HS-27A (cell line): Measurements from ENCODE around the gene ARHGEF10L.

ENCODE experiments used
- DNase-seq: peaks from one replicate; pipeline ENCODE4 v3.0.0-alpha.2; 2012; ENCODE audit warnings: low read depth, missing footprints

Gene ARHGEF10L

DNA sequence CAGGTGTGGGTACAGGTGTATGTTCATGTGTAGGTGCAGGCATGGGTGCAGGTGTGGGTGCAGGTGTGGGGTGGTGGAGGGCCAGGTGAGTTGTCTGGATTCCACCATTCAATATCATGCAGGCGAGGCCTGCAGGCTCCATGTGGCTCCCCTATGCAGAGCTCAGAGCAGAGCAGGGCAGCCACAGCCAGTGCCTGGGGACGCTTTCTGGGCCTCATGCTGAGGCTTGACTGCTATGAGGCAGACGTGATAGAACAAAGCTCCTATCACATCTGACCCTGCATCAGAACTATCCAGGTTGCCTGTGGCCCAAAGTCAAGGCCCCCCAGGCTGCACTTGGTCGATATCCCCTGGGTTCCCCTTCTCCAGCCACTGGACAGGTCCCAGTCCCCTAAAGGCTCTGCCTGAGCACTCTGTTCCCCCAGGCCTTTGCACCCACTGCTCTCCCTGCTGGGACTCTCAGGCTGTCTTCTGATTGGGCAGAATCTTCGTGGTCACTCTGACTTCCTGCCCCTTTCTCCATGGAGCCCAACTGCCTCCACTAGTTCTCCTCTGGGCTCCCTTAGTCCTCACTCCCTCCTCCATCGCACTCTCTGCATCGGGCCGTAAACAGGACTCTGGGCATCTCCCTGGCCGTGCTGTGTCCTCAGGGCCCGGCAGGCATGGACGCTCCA is 137.0 kb downstream of the ARHGEF10L start:
- no peak for DNase-seq

DNA sequence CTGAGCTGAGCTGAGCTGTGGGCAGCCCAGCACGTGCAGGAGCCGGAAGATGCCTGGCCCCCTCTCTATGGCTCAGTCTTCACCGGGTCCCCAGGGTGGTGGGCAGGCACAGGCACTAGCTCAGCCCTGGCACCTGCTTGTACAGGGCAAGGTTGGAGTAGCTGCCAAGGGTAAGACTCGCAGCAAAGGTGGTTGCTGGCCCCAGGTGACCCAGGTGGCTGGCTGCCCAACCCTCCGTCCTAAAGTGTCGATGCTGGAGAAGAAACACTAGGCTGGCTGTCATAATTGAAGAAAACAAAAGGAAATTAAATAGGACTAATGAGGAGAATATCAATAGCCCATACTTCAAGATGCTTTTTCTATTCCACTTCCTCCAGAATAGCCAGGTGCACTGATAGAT is 138.5 kb downstream of the ARHGEF10L start:
- no peak for DNase-seq

DNA sequence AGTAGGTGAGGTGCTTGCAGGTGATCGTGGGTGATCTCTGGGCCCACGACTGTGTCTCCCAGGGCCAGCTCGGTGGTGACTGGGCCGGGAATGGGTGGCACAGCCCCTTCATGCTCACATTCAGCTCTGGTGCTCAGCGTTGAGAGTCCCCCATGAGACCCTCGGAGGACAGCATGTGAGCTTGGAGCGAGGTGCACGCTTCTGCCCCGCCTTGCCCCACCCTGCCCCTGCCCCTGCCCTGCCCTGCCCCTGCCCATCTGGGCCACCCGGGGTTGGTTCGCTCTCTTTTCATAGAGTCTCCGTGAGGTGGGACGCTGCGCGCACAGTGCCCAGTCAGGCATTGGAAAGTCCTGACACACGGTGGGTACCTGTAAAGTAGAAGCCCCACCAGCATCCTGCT is 140.4 kb downstream of the ARHGEF10L start:
- no peak for DNase-seq

DNA sequence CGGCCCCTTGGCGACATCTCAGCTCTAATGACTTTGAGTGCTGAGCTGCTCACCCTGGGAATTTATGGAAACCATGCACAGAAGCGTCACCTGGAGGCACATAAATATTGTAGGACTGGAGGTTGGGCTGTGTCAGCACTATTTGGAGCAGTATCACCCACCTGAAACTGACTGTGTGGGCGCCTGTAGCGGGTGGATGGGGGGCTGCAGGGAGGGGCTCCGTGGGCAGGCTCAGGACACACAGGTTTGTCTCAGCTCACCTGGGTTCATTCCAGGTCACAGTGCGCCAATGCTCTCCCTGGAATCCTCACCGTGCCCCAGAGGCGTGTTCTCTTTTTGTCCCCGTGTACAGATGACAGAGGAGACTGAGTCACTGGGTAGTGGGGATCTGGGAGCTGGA is 140.8 kb downstream of the ARHGEF10L start:
- DNase-seq = no peak

DNA sequence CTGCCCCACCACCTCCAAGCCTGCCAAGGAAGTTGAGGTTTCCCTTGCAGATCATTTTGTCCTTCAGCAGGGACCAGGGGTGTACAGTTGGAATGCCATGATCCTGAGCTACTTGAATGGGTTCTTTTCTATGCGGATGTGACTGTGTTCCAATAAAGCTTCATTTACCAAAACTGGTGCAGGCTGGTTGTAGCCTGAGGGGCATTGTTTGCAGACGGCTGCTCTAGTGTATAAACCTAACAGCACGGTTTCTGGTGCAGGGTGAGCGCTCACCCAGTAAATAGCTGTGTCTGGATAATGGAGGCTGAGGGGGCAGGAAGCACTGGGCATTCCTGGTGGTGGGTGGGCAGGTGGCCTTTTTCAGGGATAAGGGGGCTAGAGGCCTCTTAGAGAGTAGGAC is 142.9 kb downstream of the ARHGEF10L start:
- DNase-seq = no peak

DNA sequence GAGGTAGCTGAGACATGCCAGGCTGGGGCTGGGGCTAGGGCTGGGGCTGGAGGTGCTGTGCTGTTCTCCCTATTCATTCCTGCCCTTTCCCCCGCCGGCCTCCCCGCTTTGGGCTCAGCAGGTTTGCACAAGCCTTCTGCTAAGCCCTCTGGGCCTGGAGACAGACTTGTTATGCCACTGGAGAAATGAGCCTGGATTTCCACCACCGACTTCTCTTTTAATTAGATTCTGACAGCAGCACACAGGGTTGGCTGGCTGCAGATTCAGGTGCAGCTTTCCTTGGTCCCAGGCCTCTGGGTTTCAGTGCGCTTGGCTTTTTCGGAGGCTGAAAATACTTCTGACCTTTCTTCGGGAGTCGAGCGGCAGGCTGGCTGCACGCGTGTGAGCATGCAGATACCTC is 144.1 kb downstream of the ARHGEF10L start:
- no peak for DNase-seq

DNA sequence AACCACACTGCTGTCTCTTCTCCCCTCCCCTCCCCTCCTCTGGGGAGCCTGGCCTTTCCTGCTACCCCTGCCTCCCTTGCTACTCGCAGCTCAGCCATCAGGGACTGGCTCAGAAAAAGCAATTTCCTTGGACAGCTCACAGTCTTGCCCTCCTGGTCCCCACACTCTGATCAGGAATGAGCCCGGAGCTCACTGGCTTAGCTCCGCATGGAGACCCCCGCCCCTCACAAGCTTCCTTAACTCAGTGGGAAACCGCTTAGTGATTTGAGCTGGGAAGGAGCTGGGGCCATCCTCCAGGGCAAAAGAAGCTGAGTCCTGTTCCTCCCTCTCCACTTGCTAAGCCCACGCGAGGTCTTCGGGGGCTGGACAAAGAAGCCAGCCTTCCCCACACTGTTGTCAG is 145.3 kb downstream of the ARHGEF10L start:
- DNase-seq = no peak

DNA sequence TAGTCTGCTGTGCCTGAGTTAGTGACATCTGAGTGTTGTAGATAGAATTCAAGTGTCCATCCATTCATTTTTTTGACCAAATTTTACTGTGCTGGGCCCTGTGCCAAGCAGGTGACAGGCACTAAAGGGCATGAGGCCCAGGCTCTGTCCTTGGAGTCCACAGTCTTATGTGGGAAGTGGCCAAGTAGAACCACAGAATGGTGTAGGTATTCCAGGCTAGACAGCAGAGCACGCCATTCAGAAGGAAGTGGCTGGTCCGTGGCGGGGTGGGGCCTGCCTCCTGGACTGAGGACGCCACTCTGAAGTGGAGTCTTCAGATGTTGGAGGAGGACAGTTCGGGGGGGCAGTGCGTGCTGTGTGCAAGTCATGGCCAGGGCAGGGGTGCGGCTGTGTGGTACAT is 146.8 kb downstream of the ARHGEF10L start:
- DNase-seq = no peak

DNA sequence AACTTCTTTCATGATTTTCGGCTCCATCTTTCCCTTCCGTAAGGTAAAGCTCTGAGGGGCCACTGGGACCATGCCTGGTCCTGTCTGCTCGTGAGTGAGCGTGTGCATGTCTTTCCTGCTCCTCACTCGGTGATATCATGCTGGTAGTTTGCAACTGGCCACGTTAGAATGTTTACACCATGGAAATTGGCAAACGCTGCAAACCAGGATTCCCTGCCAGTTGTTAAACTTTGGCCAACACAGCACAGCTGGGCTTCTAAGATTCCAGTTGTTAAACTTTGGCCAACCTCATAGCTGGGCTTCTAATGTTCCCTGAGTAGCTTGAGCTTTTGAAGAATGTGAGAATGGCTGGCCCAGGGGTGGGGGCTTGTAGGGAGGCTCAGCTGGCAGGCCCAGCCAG is 147.6 kb downstream of the ARHGEF10L start:
- no peak for DNase-seq

DNA sequence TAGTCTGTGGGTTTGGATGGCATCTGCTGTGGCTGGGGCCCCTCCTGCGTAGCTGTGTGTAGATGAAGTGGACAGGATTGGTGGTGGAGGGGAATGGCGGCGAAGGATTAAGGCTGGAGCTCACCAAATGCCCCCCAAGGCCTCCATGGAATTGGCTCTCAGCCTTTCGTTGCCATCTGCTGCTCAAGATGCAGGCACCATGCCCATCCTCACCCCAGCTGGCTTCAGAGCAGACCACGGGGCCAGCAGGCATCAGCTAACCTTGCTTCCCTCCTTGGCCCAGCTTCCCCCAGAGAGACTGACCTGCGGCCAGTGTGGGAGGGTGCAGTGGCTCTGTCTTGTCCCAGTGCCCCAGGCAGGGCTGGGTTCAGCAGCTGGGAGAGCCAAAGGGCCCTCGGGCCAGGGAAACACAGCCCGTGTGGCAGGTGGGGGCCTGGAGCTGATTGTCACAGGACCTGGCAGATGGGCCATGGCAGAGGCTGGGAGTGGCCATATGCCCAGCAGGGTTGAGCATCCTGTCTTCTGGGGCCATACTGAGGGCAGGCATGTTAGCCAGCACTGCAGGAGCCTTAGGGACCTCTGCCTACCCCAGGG is 148.8 kb downstream of the ARHGEF10L start:
- no peak for DNase-seq

DNA sequence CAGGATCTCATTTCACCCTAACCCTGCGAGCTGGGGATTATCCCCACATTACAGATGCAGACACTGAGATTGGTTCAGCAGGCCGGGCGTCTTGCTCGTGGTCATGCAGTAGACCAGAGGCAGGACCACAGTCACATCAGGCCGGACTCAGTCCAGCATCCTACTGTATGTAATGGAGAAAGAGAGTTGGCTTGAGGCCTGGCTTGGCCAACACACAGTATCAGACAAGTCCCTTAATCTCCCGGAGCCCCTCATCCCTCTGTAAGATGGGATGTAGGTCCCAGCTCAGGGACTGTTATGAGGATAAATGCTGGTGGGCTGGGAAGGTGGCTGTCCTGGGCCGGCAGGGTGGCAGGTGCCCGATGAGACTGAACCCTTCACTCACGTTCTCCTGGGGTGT is 149.5 kb downstream of the ARHGEF10L start:
- DNase-seq = no peak

DNA sequence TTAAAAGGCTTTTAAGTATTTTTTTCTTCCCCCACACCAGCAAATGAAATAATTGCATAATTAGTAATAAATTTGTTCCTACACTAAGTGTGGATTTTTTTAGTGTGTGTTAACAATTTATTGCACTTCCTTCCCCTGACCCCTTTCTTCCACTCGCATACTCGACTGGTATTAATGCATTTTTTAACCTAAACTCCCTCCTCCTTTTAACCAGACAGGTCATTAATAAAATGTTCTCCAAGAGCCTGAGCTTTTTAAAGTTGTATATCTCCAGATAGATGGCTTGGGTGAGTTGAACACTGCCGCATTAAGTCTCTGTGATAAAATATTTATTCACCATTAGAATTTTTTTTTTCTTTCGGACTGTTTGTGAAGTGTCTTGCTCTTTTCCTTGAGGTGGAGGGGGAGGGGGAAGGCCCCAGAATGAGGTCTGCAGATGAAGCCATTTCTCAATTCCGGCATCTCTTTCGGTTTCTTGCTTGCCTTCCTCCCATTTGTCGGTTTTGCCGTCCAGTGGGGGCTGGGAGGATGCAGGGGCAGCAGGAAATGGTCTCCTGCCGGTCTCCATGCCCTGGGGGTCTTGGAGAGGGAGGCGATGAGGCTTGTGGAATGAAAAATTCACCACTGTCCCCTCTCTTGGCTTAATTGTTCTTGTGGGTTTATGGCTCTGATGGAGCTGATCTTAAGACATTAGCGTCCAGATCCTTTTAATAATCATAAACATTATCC is 151.6 kb downstream of the ARHGEF10L start:
- DNase-seq = no peak

DNA sequence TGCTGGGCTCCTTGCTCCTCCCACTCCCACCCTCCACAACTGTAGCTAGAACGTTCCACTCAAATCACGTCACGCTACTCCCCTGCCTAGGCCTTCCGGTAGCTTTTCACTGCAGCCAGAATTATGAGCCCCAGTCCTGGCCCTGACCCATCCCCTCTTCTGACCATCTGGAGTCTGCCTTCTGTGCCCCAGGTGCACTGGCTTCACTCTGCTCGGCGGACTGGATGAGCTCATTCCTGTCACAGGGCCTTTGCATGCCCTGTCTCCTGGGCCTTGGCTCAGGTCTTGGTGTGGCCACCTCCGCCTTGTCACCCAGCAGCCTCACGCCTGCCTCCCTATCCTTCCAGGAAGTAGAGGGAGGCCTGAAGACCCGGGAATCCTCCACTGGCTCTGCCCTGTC is 153.1 kb downstream of the ARHGEF10L start:
- DNase-seq = no peak

DNA sequence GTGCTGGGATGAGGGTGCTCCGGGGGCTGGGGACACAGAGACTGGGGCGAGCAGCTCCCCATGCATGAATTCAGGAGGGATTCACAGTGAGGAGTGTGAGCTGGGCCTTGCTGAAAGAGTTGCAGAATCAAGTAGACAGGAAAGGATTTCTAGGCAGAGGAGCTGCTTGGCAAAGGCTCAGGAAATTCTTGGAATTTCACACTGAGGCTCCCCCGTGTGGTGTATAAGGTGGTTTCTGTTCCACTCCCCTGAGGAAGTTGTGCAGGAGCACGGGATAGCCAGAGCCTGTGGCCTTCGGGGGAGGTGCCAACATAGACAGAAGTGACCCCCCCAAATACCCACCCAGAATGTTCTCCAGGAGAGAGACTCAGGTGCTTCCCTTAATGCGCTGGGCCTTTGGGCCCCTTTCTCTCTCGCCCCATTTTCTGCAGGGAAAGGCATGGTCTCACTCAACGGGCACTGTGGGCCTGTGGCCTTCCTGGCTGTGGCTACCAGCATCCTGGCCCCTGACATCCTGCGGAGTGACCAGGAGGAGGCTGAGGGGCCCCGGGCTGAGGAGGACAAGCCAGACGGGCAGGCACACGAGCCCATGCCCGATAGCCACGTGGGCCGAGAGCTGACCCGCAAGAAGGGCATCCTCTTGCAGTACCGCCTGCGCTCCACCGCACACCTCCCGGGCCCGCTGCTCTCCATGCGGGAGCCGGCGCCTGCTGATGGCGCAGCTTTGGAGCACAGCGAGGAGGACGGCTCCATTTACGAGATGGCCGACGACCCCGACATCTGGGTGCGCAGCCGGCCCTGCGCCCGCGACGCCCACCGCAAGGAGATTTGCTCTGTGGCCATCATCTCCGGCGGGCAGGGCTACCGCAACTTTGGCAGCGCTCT is 157.2 kb downstream of the ARHGEF10L start:
- DNase-seq = no peak

DNA sequence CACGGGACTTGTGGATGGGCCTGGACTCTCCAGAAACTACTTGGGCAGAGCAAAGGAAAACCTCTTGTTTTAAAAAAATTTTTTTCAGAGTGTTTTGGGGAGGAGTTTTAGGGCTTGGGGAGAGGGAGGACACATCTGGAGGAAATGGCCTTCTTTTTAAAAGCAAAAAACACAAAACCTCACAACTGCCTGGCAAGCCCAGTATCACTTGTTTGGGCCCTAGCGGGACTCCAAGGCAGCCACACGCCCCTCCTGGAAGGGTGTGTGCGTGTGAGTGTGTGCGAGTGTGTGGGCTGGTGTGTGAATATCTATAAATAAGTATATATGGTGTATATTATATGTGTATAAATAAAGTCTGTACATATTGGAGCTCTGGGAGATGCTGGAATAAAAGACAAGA is 158.0 kb downstream of the ARHGEF10L start:
- no peak for DNase-seq

DNA sequence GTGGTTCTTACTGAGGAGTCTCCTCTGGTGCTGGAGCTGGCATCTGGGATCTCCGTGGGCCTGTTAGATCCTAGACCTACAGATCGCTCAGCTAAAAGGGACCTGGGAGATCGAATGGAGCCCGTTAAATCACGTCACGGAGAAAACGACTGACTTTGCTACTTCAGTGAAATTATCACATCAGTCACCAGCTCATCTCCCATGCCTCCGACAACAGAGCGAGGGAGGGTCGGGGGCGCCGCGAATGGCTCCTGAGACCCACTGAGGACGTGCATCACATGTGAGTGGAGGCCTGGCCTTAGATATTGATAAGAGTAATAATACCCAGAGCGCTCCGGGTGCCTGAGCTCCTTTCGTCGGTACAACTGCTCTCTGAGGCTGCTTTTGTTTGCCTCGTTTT is 160.1 kb downstream of the ARHGEF10L start:
- no peak for DNase-seq

DNA sequence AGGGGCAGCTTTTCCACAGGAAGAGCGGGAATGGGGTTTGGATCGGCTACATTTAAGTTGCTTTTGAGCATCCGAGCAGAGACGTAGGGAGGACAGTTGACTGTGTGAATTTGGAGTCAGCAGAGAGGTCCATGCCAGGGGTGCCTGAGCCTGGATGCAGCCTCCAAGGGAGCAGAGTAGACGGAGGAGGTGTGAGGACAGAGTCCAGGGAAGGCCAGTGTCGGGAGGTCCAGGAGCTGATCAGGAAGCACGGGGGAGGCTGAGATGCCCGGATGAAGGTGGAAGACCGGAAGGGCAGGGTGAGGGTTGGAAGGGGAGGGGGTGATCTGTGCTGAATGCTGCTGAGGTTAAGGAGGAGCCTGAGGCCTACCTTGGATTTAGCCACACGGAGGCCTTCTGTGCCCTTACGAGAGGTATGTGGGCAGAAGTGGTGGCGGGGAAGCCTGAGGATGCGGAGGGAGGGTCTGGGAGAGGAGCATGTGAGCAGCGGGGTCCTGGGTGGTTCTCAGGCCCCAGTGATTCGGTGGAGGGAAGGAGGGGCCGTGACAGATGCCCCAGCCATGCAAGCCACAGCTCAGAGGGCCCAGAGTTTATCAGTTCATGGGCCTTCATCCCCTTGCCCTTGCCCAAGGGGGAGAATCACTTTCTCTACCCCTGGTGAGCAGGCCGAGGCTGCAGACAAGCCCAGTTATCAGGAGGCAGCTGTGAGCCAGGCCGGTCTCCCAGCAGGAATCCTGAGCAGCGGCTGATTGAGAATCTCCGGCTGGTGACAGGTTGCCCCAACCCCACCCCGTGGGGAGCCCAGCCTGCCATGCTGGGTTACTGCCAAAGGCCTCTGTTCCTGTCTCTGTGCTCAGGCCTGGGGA is 161.7 kb downstream of the ARHGEF10L start:
- DNase-seq = no peak

DNA sequence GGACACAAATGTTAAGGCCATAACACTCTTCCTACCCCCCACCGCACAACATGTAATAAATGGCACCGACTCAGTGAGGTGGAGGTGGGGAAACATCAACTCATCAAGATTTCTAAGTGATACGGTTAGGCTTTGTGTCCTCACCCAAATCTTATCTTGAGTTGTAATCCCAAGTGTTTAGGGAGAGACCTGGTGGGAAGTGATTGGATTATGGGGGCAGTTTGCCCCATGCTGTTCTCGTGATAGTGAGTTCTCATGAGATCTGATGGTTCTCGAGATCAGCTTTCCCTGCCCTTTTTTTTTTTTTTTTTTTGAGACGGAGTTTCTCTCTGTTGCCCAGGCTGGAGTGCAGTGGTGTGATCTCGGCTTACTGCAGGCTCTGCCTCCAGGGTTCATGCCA is 164.7 kb downstream of the ARHGEF10L start:
- DNase-seq = no peak

DNA sequence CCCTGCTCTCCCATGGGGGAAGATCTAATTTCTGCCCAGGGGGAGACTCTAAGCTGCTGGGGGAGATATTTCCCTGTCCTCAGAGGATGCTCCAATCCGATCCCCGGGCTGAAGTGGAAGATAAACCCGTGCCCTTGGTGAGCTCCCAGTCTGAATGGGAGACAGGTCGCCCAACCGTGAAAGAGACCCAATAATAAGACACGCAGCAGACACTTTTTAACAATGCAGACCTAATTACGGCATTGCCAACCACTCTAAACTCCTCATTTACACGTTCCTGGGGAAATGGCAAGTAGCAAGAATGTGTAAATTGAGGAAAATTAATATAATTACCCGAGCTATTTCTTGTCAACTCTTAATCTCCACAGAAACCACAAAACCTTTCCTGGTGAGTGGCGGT is 166.9 kb downstream of the ARHGEF10L start:
- no peak for DNase-seq

DNA sequence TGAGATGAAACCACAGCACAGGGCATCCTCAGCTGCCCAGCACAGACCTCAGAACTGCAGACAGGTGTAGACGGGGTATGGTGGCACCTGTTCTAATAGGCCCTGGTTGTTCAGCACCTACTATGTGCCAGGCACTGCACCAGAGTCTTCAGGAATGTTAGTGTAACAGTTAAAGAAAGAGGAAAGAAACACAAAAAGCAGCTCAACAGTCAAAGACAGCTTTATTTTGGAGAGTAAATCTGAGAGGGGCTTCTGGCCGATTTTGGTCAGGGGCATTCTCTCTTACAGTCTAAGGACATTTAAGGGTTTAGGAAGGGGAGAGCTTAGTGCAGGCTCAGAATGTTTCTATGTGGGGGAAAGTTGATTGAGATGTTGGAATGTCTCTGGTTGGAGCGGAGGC is 170.5 kb downstream of the ARHGEF10L start:
- DNase-seq = no peak

DNA sequence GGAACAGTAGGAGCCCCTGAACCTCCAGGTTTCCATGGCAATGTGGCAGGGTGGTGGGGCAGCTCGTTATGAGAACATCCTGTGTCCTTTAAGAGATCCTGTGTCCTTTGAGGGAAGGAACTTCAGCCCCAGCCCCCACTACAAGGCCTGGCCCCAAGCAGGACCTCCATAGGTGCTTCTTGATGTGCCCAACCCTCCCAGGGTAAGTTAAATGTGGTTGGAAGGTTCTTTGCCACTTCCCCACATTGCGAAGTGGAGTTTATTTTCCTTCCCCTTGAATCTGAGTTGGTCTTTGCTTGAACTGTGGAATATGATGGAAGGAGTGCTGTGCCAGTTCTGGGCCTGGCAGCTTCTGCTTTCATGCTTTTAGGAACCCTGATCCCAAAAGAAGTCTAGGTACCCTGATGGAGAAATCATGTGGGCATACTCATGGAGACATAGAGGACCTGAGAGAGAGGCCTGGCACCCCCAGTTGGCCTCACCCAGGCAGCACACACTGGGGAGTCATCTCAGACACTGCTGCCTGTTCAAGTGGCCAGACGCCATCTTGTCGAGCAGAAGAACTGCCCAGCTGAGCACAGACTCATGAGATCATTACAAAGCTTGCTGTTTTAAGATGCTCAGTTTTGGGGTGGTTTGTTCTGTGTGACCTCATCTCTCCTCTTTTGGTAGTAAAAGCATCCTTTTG is 171.5 kb downstream of the ARHGEF10L start:
- DNase-seq = no peak
